Activated CD4-positive, alpha-beta T cell treated with anti-CD3 and anti-CD28 coated beads, Interleukin-2, amount 50 U/mL, for 24 hours (primary cell): ENCODE measurements around the gene C12orf54.
"Not testable (repeated sequence)": the region's sequence is repeated elsewhere in the genome, so short reads cannot be mapped to it uniquely, and the experiment has no call there.

ENCODE experiments used
- DNase-seq, 2 donors: peaks; one replicate each; pipeline ENCODE4 v3.0.0-alpha.2; 2020; ENCODE audit warnings: low read depth in 1 of 2, low spot score in 1 of 2

Gene C12orf54

DNA sequence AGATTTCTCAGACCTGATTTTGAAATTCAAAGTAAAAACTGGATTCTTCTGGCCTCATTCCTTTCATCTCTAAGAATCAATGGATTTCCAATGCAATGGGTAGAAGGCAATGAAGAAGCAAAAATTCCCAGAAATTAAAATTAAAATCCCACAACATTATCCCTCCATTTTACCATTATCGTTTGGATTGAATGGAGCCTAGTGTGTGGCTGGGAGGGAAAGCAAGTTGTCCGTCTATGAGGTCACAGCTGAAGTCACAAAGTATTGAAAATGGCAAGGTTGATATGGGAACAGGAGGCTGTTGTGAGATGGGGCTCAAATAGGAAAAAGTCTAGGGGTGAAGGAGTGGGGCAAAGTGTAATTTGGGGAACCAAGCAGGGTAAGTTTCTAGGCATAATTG is at the start of gene C12orf54:
Gene C12orf54 (plus strand): TSS at position 301 of the 400 bp plus-strand sequence. CDS start 799 bp downstream, outside the sequence.
- no peak for DNase-seq

DNA sequence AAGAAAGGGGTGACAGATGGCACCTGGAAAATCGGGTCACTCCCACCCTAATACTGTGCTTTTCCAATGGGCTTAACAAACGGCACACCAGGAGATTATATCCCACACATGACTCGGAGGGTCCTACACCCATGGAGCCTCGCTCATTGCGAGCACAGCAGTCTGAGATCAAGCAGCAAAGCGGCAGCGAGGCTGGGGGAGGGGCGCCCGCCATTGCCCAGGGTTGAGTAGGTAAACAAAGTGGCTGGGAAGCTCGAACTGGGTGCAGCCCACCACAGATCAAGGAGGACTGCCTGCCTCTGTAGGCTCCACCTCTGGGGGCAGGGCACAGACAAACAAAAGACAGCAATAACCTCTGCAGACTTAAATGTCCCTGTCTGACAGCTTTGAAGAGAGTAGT is 48.3 kb upstream of the C12orf54 start:
- not testable (repeated sequence) for DNase-seq

- no peak for DNase-seq
Observed at GRCh38 chr12:48441069-48441468, 41.2 kb upstream of the C12orf54 start.

DNA sequence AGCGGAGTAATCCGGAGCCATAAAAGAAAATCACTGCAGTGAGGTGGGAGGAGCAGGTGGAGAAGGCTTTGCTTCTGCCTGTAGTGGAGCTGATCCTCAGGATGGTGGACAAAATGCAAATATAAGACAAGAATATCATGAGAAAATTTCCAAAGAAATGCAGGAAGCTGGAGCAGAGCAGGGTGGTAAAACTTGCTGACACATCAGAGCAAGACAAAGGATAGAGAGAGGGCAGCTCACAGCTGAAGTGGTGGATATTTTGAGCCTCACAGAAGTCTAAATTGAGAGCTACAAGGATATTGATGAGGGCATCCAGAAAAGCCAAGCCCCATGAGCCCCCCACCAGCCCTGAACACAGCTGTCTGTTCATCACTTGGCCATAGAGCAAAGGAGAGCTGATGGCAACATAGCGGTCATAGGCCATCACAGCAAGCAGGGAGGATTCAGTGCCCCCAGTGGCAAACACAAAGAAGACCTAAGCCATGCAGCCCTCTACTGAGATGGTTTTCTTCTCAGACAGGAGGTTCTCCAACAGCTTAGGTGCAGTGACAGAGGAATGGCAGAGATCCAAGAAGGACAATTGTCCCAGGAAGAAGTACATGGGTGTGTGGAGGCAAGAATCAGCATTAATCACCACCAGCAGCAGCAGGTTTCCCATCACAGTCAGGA is 40.0 kb upstream of the C12orf54 start:
- DNase-seq = no peak

GRCh38 chr12:48445538-48445937 is 36.8 kb upstream of the C12orf54 start:
- DNase-seq = no peak

DNA sequence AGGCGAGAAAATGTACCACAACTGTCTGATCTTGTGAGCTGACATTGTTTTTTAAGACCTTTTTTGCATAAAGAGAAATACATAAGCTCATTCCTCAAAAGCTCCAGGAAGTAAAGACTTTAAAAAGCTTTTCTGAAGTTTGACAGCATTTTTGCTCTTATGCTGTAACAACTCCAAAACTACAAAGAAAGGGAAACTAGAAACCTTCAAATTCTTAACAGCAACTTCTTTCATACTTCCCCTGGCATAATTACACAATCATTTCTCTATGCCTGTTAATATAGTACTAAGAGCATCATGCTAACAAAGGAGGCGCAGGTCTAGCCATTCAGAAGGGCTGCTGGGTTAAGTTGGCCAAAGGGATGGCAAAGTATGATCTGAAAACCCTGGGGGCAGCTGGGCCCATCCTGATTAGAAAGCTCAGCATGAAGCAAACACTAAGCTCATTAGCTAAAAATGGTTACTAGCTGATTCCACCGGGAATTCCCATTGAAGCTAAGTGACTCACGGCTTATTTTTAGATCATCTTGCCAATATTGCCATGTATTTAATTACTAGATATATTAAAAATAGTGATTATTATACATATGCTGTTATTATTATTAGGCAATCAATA is 36.0 kb upstream of the C12orf54 start:
- DNase-seq = no peak

DNA sequence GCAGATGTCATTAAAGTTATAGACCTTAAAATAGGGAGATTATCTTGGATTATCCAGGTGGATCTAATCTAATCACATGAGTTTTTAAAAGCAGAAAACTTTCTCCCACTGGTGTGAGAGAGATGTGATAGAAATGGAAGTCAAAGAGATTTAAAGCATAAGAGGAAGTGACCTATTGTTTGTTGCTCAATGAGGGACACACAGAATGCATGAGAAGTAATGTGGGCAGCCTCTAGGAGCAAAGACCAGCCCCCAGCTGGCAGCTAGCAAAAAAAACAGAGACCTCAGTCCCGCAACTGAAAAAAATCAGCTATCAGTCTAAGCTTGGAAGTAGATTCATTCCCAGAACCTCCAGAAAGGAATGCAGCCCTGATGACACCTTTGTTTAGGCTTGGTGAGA is 34.5 kb upstream of the C12orf54 start:
- DNase-seq = no peak

DNA sequence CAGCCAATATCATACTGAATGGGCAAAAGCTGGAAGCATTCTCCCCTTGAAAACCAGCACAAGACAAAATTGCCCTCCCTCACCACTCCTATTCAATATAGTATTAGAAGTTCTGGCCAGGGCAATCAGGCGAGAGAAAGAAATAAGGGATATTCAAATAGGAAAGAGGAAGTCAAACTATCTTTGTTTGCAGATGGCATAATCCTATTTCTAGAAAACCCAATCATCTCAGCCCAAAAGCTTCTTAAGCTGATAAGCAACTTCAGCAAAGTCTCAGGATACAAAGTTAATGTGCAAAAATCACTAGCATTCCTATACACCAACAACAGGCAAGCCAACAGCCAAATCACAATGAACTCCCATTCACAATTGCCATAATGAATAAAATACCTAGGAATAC is 30.9 kb upstream of the C12orf54 start:
- no peak for DNase-seq

- not testable (repeated sequence) for DNase-seq
Observed at GRCh38 chr12:48452961-48453360, 29.3 kb upstream of the C12orf54 start.

- no peak for DNase-seq
Observed at GRCh38 chr12:48454667-48455066, 27.6 kb upstream of the C12orf54 start.

GRCh38 chr12:48455116-48455515 is 27.2 kb upstream of the C12orf54 start:
- DNase-seq = no peak

- no peak for DNase-seq
Observed at GRCh38 chr12:48459259-48459658, 23.0 kb upstream of the C12orf54 start.

DNA sequence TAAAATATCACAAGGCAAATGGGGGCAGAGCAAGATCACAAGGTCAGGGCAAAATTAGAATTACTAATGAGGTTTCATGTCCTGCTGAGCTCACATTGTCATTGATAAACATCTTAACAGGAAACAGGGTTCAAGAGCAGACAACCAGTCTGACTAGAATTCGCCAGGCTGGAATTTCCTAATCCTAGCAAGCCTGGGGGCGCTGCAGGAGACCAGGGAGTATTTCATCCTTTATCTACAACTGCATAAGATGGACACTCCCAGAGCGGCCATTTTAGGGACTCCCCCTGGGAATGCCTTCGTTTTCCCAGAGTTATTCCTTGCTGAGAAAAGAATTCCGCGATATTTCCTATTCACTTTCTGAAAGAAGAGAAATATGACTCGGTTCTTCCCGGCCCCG is 13.3 kb upstream of the C12orf54 start:
- not testable (repeated sequence) for DNase-seq

DNA sequence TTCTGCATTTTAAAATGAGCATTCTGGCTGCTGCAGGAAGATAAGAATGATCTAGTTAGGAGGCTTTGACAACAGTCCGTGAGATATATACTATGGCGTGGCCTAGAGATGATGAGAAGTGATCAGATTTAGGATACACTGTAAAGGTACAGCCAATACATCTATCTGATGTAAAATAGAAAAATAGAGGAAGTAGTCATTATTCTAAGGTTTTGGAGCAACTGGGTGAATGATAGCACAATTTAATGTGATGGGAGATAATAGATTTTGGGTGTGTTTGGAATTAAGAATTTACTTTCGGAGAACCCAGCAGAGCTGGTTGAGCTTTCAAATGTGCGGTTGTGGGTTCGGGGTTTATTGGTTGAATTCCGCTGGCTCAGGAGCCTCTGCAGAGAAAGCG is 10.0 kb upstream of the C12orf54 start, which contains the start of gene ANP32D:
Gene ANP32D (plus strand): TSS at position 301 of the 400 bp plus-strand sequence. CDS start 106 bp downstream, outside the sequence.
- DNase-seq = no peak

DNA sequence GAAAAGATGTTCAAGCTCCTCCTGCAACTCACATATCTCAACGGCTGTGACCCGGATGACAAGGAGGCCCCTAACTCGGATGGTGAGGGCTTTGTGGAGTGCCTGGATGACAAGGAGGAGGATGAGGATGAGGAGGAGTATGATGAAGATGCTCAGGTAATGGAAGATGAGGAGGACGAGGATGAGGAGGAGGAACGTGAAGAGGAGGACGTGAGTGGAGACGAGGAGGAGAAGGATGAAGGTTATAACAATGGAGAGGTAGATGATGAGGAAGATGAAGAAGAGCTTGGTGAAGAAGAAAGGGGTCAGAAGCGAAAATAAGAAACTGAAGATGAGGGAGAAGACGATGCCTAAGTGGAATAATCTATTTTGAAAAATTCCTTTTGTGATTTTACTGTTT is 9.2 kb upstream of the C12orf54 start:
- no peak for DNase-seq

GRCh38 chr12:48474497-48474896 is 7.8 kb upstream of the C12orf54 start:
- not testable (repeated sequence) for DNase-seq

DNA sequence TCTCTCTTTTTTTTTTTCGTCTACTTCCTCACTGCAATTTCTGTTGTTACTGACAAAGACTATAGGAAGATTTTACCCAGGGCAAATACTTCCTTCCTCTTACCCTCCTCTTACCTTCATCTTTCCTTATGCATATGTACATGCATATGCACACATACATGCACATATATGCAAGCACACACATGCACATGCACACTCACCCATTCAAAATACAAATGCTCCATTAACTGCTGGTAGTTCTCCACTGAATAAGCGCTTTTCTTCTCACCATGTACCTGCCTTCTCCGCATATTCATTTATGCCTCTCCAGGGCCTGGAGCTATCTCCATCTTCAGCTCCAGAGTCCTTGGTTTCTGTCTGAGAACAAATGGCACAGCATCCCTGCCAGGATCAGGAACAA is 632 bp downstream of the C12orf54 start:
- no peak for DNase-seq

DNA sequence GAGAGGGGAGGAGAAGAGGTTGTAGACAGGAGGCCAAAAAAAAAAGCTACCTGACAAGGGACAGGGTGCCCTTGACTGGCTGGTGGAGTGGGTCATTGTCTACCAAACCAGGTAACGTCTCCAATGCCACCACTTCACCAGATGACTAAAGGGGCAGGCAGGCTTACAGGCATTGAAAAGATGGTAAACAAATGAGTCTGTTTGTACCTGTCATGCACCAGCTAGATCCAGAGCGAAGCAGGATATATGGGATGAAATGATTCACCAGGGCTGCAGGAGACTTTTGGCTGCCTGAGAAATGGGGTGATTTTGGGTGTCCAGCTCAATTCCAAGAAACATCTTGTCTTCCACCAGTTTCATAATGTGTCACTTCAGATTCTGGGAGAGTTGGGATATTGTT is 4.0 kb downstream of the C12orf54 start:
- no peak for DNase-seq

GRCh38 chr12:48486679-48487078 is 4.4 kb downstream of the C12orf54 start:
- DNase-seq = no peak

- no peak for DNase-seq
Observed at GRCh38 chr12:48489012-48489411, 6.7 kb downstream of the C12orf54 start.

DNA sequence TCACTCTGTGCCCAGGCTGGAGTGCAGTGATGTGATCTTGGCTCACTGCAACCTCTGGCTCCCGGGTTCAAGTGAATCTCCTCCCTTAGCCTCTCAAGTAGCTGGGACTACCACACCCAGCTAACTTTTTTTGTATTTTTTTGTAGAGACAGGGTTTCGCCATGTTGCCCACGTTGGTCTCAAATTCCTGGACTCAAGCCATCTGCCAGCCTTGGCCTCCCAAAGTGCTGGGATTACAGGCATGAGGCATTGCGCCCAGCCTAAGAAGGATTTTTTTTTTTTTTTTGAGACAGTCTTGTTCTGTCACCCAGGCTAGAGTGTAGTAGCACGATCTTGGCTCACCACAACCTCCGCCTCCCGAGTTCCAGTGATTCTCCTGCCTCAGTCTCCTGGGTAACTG is 7.2 kb downstream of the C12orf54 start:
- DNase-seq = not testable (repeated sequence)

DNA sequence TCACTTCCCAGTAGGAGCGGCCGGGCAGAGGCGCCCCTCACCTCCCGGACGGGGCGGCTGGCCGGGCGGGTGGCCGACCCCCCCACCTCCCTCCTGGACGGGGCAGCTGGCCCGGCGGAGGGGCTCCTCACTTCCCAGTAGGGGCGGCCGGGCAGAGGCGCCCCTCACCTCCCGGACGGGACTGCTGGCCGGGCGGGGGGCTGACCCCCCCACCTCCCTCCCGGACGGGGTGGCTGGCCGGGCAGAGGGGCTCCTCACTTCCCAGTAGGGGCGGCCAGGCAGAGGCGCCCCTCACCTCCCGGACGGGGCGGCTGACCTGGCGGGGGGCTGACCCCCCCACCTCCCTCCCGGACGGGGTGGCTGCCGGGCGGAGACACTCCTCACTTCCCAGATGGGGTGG is 18.0 kb downstream of the C12orf54 start:
- DNase-seq = not testable (repeated sequence)

- DNase-seq = not testable (repeated sequence)
Observed at GRCh38 chr12:48506836-48507235, 24.5 kb downstream of the C12orf54 start.
